Mesothelial cell of epicardium (in vitro differentiated cells): ENCODE measurements around the gene ZNF638. TPM values are rescaled to one million over a fixed set of nuclear protein-coding genes. Genes with fewer than 3 reads are reported as not detected.
"Not testable (repeated sequence)": the region's sequence is repeated elsewhere in the genome, so short reads cannot be mapped to it uniquely, and the experiment has no call there.

ENCODE experiments used
- DNase-seq, 2 experiments: peaks; one replicate each; pipeline ENCODE4 v3.0.0; 2021; ENCODE audit warnings: low spot score in 2 of 2; ENCODE audit not compliant: unreplicated experiment in 2 of 2
- H3K27ac Mint-ChIP-seq: 2 replicates; pipeline ENCODE4 v1.8.0; 2021; ENCODE audit warnings: mixed read lengths
- H3K27me3 Mint-ChIP-seq: 2 replicates; pipeline ENCODE4 v1.8.0; 2021; ENCODE audit warnings: low read depth, mixed read lengths
- H3K36me3 Mint-ChIP-seq: 2 replicates; pipeline ENCODE4 v1.8.0; 2021; ENCODE audit warnings: mixed read lengths
- H3K4me1 Mint-ChIP-seq: 2 replicates; pipeline ENCODE4 v1.8.0; 2021; ENCODE audit warnings: mixed read lengths
- H3K4me3 Mint-ChIP-seq: 2 replicates; pipeline ENCODE4 v1.8.0; 2021; ENCODE audit warnings: mild to moderate bottlenecking, moderate library complexity, mixed read lengths
- H3K9me3 Mint-ChIP-seq: 2 replicates; pipeline ENCODE4 v1.8.0; 2021; ENCODE audit warnings: mixed read lengths
- CTCF ChIP-seq: fragments of 200-600 bp; sonication (generic); IDR thresholded peaks from one replicate; pipeline ENCODE4 v1.5.0; 2021; ENCODE audit warnings: antibody characterized with exemption; ENCODE audit not compliant: unreplicated experiment
- total RNA-seq: library from RNA; stranded (reverse); gene quantifications from 3 replicates; pipeline ENCODE4 v1.2.1, GENCODE V29; 2021

Gene ZNF638
- total RNA-seq, 1 donor from 2014 or later = 208 TPM

GRCh38 chr2:71327916-71328315 lies 3.7 kb upstream of the ZNF638 start:
- Mint-ChIP-seq H3K4me1 (peaks cover 6% of the 10 kb centered on the region), H3K27me3 (peaks cover 2% of the 10 kb centered on the region), H3K4me3 (no peak overlapping the region), H3K36me3 (no peaks in the 10 kb centered on the region), H3K9me3 (peaks cover 10% of the 10 kb centered on the region), H3K27ac (no peak overlapping the region)
- DNase-seq = no peak
- no peak for TF ChIP-seq CTCF

- Mint-ChIP-seq H3K4me3 (no peak overlapping the region), H3K4me1 (peaks cover 22% of the 10 kb centered on the region), H3K36me3 (peaks cover 3% of the 10 kb centered on the region), H3K27ac (no peak overlapping the region), H3K27me3 (peaks cover 2% of the 10 kb centered on the region), H3K9me3 (no peaks in the 10 kb centered on the region)
- DNase-seq = no peak
- no peak for TF ChIP-seq CTCF
Observed at GRCh38 chr2:71330155-71330554, 1.4 kb upstream of the ZNF638 start.

GRCh38 chr2:71330585-71331330 lies 824 bp upstream of the ZNF638 start:
- H3K9me3 Mint-ChIP-seq = no peaks in the 10 kb centered on the region
- H3K4me3 Mint-ChIP-seq = peak overlapping the region; percentile 100
- peaks cover 2% of the 10 kb centered on the region for H3K27me3 Mint-ChIP-seq
- H3K27ac Mint-ChIP-seq = no peak overlapping the region
- H3K4me1 Mint-ChIP-seq = peaks cover 22% of the 10 kb centered on the region
- no peak for DNase-seq
- peaks cover 3% of the 10 kb centered on the region for H3K36me3 Mint-ChIP-seq
- no peak for TF ChIP-seq CTCF

- DNase-seq, H3K36me3 Mint-ChIP-seq, H3K9me3 Mint-ChIP-seq, H3K27me3 Mint-ChIP-seq: not testable (repeated sequence)
- H3K27ac Mint-ChIP-seq = peak overlapping the region; percentile 78
- peaks cover 22% of the 10 kb centered on the region for H3K4me1 Mint-ChIP-seq
- H3K4me3 Mint-ChIP-seq = peak overlapping the region; percentile 100
Observed at GRCh38 chr2:71331331-71331580, 326 bp upstream of the ZNF638 start.

- peaks cover 2% of the 10 kb centered on the region for H3K27me3 Mint-ChIP-seq
- TF ChIP-seq CTCF = no peak
- no peak for DNase-seq
- H3K27ac Mint-ChIP-seq = peak overlapping the region; percentile 100
- no peaks in the 10 kb centered on the region for H3K9me3 Mint-ChIP-seq
- H3K36me3 Mint-ChIP-seq = peaks cover 3% of the 10 kb centered on the region
- peak overlapping the region; percentile 100 for H3K4me3 Mint-ChIP-seq
- peaks cover 24% of the 10 kb centered on the region for H3K4me1 Mint-ChIP-seq
Observed at GRCh38 chr2:71332435-71332796, 834 bp downstream of the ZNF638 start.

GRCh38 chr2:71333619-71334018 lies 2.0 kb downstream of the ZNF638 start:
- peaks cover 2% of the 10 kb centered on the region for H3K27me3 Mint-ChIP-seq
- peaks cover 3% of the 10 kb centered on the region for H3K36me3 Mint-ChIP-seq
- H3K27ac Mint-ChIP-seq = peak overlapping the region; percentile 15
- H3K9me3 Mint-ChIP-seq = no peaks in the 10 kb centered on the region
- no peak for TF ChIP-seq CTCF
- peak overlapping the region; percentile 100 for H3K4me3 Mint-ChIP-seq
- H3K4me1 Mint-ChIP-seq = peaks cover 33% of the 10 kb centered on the region
- no peak for DNase-seq
